Activated T-cell treated with anti-CD3 and anti-CD28 coated beads for 1 hour (primary cell): Measurements from ENCODE around the gene MBOAT1.

ENCODE experiments used
- DNase-seq: peaks from one replicate; pipeline ENCODE4 v3.0.0-alpha.2; 2020; ENCODE audit warnings: low read depth

Gene MBOAT1

DNA sequence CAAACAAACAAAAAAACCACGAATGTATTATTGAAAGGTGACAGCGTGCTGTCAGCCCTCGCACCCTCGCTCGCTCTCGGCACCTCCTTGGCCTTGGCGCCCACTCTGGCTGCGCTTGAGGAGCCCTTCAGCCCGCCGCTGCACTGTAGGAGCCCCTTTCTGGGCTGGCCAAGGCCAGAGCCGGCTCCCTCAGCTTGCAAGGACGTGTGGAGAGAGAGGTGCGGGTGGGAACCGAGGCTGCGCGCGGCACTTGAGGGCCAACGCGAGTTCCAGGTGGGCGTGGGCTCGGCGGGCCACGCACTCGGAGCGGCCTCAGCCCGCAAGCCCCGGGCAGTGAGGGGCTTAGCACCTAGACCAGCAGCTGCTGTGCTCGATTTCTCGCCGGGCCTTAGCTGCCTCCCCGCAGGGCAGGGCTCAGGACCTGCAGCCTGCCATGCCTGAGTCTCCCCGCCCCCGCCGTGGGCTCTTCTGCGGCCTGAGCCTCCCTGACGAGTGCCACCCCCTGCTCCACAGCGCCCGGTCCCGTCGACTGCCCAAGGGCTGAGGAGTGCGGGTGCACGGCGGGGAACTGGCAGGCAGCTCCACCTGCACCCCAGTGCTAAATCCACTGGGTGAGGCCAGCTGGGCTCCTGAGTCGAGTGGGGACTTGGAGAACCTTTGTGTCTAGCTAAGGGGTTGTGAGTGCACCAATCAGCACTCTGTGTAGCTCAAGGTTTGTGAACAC, 20.9 kb upstream of the MBOAT1 start:
- DNase-seq = no peak

GRCh38 chr6:20232188-20232587, 19.9 kb upstream of the MBOAT1 start:
- no peak for DNase-seq

DNA sequence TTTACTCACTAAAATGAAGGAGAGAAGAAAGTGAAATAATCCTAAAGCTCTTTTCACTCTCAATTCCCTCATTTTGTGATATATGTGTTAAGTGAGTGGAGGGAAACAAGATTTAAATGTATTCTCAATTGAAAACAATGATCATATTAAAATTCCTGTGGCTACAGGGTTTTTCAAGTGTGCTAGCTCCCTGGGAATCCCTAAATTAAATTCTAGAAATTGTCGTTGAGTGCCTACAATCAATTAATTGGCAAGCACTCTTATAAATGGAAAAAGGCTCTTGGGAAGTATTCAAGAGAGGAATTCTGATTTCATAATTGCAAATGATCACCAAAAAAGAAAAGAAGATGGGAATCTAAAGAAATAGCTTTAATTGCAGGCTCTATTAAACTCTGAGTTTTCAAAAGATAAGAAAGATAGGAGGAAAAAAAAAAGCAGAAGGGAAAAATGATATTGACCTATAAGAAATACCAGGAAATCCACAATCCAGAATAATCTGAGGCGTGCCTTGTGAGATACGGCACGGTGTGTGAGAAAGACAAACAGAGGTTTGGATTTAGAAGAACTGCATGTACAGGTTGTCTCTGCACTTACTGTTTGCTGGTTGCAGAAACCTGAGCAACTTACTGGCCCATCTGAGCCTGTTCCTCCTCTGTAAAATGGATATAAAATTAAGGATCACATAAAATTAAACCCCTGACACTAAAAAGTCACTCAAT, 18.3 kb upstream of the MBOAT1 start:
- DNase-seq = no peak

DNA sequence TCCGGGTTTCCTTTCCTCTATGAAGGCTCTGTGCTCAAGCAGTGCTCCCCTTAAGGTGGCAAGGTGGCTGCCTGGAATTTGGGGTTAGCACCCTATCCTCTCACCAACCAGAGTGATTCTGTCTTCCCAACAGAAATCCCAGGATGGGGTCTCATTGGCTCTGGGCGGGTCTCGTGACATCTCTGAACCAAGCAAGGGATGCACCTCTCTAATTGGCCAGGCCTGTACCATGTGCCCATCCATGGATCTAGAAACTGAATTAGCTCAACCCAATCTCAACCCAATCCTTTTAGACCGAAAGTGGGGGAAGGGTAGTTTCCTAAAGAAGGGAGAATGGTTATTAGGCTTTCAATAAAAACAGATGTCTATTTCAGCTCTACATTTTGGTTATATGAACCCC, 17.6 kb upstream of the MBOAT1 start:
- DNase-seq = no peak

DNA sequence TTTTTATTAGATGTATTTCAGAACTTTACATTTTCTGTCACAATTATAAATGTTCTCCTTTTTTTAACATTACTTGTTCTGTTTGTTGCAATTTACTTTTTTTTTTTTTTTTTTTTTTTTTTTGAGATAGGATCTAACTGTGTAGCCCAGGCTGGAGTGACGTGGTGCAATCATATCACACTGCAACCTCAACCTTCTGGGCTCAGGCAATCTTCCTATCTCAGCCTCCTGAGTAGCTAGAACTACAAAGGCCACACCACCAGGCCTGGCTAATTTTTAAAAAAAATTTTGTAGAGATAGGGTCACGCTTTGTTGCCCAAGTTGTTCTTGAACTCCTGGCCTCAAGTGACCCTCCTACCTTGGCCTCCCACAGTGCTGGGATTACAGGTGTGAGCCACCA, 15.1 kb upstream of the MBOAT1 start:
- no peak for DNase-seq

GRCh38 chr6:20223141-20223540, 10.9 kb upstream of the MBOAT1 start:
- DNase-seq = no peak

DNA sequence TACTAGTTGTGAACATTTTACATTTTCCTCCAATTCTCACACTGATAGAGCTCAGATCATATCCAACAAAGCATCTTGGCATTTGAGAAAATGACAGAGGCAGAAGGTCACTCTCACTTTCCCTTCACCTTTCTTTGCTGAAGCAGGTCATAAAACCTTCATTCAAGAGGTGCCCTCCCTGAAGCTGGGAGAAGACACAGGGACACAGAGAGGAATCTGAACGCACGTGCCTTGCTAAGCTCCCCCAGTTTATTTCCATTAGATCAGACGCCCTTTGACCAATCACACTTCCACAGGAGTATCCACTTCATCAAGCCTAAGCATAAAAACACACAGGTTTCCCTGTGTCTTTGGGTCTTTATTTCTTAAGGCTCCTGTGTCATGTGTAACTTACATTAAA, 9.2 kb upstream of the MBOAT1 start:
- no peak for DNase-seq

GRCh38 chr6:20220359-20220758, 8.1 kb upstream of the MBOAT1 start:
- DNase-seq = no peak

DNA sequence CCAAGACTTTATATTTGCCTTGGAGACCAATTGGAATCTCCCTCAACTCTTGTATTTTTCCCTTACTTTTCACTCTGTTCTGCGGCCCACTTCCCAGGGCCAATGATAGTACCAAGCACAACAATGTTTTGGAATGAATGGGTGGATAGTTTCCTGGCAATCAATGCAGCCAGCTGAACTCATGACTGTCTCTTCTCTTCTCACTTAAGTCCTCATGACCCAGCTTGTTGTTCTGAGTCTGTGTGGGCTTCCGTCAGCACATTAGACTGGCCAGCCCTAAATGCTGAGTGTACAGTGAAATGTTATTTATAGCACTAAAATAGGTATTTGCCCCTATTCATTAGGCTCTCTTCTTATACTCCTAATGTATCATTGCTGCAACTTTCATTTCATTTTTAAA, 5.6 kb upstream of the MBOAT1 start:
- no peak for DNase-seq

- DNase-seq = no peak
Observed at GRCh38 chr6:20217324-20217855, 5.1 kb upstream of the MBOAT1 start.

DNA sequence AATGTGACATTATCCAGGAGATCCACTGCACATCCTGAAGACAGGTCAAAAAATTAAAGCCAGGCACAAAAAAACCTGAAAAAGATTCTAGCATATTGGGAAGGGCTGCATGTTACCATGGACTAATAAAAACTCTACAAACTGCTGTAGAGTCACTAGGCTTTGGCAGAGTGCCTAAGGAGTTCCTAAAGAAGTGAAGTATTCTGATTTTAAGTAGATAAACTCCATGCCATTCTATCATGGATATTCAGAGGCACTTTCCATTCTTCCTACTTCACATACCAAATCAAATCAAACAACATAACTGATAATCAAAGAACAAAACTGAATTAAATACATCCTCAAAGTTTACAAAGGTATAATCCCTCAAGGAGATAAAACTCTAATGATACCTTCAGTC, 3.0 kb upstream of the MBOAT1 start:
- no peak for DNase-seq

- no peak for DNase-seq
Observed at GRCh38 chr6:20213271-20213798, 1.1 kb upstream of the MBOAT1 start.

GRCh38 chr6:20211941-20212391, 303 bp downstream of the MBOAT1 start:
- no peak for DNase-seq

DNA sequence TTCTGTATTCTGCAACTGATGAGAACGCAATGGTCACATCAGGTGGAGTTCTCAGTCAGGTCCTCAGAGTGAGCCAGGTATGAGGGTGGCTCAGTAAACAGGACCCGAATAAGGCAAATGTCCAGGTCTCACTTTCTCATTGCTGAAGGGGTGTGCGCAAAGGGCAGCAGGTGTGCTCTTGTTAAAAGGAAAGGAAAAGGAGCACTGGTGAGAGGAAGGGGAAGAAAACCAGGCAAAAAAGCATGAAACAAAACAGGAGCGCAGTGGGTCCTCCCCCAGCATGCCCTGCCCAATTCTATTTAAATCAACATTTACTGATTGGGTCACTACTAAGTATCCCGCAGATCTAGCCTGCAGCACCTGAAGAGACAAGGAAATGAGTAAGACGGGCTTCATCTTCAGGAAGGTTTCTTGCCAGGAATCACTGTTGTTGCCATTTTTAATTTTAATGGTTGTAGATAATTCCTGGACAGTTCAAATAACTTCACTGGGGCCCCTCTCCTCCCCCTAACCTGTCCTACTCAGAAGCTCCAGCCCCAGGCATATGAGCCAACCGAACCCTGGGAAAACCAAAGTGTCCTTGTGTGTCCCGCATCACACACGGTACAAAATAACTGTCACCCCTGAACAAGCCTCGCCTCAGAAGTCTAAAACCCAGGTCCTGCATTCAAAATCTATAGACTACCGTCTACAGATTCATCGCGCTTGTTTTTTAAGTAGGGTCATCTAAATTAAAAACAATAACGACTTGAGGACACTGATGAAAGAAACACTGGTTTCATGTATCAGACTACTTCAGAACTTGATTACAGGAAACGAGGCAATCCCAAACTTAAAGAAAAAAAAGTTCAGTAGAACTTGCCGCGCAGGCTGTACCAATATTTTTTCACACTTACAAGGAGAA, 980 bp downstream of the MBOAT1 start:
- no peak for DNase-seq

DNA sequence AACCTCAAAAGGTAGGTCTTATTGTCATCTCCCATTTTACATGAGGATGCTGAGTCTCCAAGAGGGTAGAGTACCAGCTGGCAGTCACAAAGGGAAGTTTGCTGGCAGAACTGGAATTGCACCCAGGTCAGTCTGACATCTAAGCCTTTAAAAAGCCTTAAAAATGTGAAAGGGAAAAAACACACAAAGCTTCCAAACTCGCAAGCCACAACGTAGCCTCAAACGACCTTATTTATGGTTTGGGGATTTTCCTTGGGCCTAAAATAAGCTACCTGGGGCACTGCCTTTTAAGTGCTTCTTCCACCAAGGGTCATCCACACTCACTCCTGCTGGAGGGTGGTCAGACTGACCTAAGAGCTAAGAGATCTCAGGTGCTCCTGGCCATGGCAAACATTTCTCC, 2.1 kb downstream of the MBOAT1 start:
- no peak for DNase-seq

GRCh38 chr6:20208687-20209378, 3.4 kb downstream of the MBOAT1 start:
- DNase-seq = no peak

GRCh38 chr6:20207088-20207418, 5.2 kb downstream of the MBOAT1 start:
- DNase-seq = no peak

- DNase-seq = no peak
Observed at GRCh38 chr6:20205722-20206161, 6.5 kb downstream of the MBOAT1 start.

GRCh38 chr6:20204512-20204894, 7.8 kb downstream of the MBOAT1 start:
- no peak for DNase-seq

DNA sequence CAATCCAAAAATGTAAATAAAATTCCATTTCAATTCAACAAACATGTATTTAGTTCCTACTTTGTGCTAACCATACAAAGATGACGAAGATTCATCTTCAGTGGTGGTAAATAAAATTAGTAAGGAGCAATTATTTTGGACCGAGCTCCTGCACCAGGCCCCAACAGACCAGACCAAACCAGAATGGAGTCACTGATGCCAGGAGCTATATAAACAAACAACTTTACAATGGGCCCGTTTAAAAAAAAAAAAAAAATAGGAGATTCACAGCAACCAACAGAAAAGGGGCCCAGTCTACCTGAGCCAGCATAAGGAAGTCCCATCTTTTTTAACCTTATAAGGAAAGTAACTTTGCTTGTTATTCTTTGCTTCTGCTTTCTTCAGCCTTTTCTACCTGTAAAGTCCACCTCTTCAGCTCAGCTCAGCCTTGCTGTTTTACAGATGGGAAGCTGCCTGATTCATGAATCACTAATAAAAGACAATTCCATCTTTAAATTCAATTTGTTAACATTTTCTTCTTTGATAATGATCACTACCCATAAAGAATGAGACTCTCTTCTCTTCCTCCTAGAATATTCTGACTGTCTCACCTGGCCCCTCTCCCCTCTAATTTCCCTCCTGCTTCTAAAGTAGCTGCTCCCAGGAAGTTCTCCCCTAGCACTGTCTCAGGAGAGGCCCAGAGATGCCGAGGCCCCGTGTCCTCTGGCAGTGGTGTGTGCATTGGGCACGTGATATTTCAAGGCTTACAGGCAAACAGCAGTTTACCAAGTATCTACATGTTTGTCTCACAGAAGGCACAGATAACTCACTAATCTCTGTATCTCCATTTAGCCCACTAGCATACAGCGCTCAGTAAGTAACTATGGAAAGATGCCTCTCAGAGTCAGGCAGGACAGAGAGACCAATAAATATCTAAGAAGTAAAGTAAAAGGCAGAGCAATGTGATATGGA, 8.4 kb downstream of the MBOAT1 start:
- DNase-seq = no peak
